Measurements from ENCODE around the gene FER.

The FER gene

GRCh38 chr5:109078448-109078847 lies 330.8 kb downstream of the FER start:
- in situ Hi-C loops (cut with HindIII; ENCODE audit: low sequenced_read_pairs): no loop called here
- no peak for TF ChIP-seq CTCF (IDR thresholded peaks at IDR 0.05; ENCODE audit: low read depth, low read length)
- no peak overlapping the region for H3K4me3 ChIP-seq (ENCODE audit: low read depth, low read length)
- DNase-seq (ENCODE audit: low read depth, low spot score): no peak

- TF ChIP-seq CTCF (IDR thresholded peaks at IDR 0.05; ENCODE audit: low read depth, low read length): no peak
These were observed 332.8 kb downstream of the FER start for GRCh38 chr5:109080481-109080880.

GRCh38 chr5:109080896-109081295 lies 333.2 kb downstream of the FER start:
- no peak for DNase-seq (ENCODE audit: low read depth, low spot score)
- no peak for TF ChIP-seq CTCF (IDR thresholded peaks at IDR 0.05; ENCODE audit: low read depth, low read length)
- H3K4me3 ChIP-seq (ENCODE audit: low read depth, low read length): no peak overlapping the region
- in situ Hi-C loops (cut with HindIII; ENCODE audit: low sequenced_read_pairs): no loop called here

More at GRCh38 chr5:109080481-109080880, 332.8 kb downstream of the FER start:
- H3K4me3 ChIP-seq (ENCODE audit: low read depth, low read length): no peak overlapping the region
- in situ Hi-C loops (cut with HindIII; ENCODE audit: low sequenced_read_pairs): no loop called here
- no peak for DNase-seq (ENCODE audit: low read depth, low spot score)

- in situ Hi-C loops (cut with HindIII; ENCODE audit: low sequenced_read_pairs): no loop called here
- TF ChIP-seq CTCF (IDR thresholded peaks at IDR 0.05; ENCODE audit: low read depth, low read length): no peak
- no peak overlapping the region for H3K4me3 ChIP-seq (ENCODE audit: low read depth, low read length)
- no peak for DNase-seq (ENCODE audit: low read depth, low spot score)
These were observed 336.2 kb downstream of the FER start for GRCh38 chr5:109083937-109084336.

- in situ Hi-C loops (cut with HindIII; ENCODE audit: low sequenced_read_pairs): no loop called here
- TF ChIP-seq CTCF (IDR thresholded peaks at IDR 0.05; ENCODE audit: low read depth, low read length): no peak
- no peak overlapping the region for H3K4me3 ChIP-seq (ENCODE audit: low read depth, low read length)
- no peak for DNase-seq (ENCODE audit: low read depth, low spot score)
These were observed 341.5 kb downstream of the FER start for GRCh38 chr5:109089191-109089590.

GRCh38 chr5:109099081-109099480 lies 351.4 kb downstream of the FER start:
- in situ Hi-C loops (cut with HindIII; ENCODE audit: low sequenced_read_pairs): no loop called here
- no peak for TF ChIP-seq CTCF (IDR thresholded peaks at IDR 0.05; ENCODE audit: low read depth, low read length)
- no peak overlapping the region for H3K4me3 ChIP-seq (ENCODE audit: low read depth, low read length)
- DNase-seq (ENCODE audit: low read depth, low spot score): peak; percentile 9

- no peak for DNase-seq (ENCODE audit: low read depth, low spot score)
- TF ChIP-seq CTCF (IDR thresholded peaks at IDR 0.05; ENCODE audit: low read depth, low read length): no peak
- in situ Hi-C loops (cut with HindIII; ENCODE audit: low sequenced_read_pairs): no loop called here
- no peak overlapping the region for H3K4me3 ChIP-seq (ENCODE audit: low read depth, low read length)
These were observed 353.3 kb downstream of the FER start for GRCh38 chr5:109100971-109101370.

Measured in astrocyte of the spinal cord (primary cell).